ENCODE results near the gene GOLPH3.
"Not testable (repeated sequence)": the region's sequence is repeated elsewhere in the genome, so short reads cannot be mapped to it uniquely, and the experiment has no call there.

GOLPH3 gene

GRCh38 chr5:32132757-32133156 is 41.4 kb downstream of the GOLPH3 start:
- no peak for DNase-seq

- no peak for DNase-seq
These were observed 42.5 kb downstream of the GOLPH3 start for GRCh38 chr5:32131604-32132003.

GRCh38 chr5:32130865-32131264 is 43.3 kb downstream of the GOLPH3 start:
- DNase-seq, result no peak

DNA sequence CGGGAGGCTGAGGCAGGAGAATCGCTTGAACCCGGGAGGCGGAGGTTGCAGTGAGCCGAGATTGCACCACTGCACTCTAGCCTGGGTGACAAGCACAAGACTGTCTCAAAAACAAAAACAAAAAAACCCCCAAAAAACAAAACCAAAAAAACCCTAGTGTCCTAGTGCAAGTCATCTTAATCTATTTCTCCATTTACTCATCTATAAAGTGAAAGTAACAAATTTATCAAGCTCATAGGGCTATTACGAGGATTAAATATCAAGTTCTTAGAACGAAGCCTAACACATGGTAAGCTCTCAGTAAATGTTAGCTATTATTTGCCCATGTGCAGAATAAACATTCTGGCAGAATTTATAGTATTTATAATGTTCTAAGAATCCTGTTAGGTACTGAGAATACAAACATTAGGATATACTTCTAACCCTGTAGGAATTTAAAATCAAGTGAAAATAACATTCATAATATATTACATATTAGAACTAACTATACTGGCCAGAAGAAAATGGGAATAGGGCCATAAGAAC is 45.0 kb downstream of the GOLPH3 start:
- peak in 1 of 5 experiments; percentile 9 for DNase-seq

DNA sequence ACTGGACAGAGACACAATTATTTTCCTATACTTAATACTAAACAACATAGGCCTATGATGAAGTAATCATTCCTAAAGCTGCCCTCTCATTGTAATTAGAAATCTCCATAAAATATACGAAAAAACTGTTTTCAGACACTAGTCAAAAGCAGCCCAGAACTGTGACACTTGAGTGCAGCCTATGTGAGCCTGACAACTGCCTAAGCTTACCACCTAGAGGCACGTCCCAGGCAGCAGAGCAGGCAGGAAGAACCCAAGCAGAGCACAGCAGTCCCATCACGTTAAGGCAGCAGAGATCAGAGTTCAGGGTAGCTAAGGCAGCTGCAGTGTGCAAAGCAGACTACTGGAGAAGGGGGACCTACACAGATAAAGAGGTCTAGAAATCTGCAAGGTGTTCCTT is 46.4 kb downstream of the GOLPH3 start:
- no peak for DNase-seq

DNA sequence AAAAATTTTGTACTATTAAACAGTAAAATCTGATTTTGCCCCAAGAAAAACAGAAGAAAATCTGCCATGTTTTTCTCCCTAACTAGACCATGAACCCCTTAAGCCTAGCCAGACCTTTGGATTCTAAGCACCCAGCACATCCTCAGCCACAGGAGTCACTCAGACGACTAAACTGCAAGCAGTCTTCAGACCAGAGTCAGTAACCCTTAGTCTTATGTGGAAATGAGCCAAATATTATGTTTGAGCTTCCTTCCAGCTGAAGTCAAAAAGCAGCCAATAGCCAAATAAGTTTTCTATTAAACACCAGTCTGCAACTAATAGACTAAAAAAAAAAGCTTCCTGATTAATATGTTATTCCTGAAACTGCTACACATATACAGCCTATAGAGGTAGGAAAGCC is 47.4 kb downstream of the GOLPH3 start:
- no peak for DNase-seq

DNA sequence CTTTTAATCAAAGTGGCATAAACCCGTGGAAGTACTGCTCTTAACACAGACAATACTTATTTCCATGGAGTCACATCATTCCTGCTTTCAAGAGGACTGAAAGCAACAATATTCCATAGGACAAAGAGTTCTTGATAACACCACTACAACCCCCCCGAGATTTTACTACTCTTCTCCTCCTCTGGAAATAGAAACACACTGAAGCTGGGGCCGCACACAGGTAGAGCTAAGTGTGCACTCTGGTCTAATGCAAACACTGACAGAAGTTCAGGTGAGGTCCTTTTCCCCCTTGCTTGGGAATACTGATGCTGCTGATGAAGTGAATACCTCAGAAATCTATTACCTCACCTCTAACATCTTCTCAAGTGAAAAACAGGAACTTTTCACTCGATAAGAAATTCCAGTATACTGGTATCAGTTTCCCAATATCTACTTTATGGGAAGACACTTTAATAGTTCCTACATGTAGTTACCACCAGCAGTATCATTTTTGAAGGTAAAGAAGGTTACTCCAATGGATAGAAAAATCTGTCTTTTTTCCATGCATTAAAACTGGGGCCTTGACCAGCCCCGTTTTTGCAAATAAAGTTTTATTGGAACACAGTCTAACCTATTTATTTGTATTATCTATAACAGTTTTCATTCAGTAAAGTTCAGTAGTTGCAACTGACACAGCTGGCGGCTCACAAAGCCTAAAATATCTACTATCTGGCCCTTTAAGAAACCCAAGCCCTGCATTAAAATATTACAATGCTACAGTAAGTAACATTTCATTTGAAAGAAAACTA is 50.0 kb downstream of the GOLPH3 start:
- DNase-seq, result no peak

GRCh38 chr5:32123058-32123805 is 50.9 kb downstream of the GOLPH3 start:
- no peak for DNase-seq

GRCh38 chr5:32118922-32119321 is 55.2 kb downstream of the GOLPH3 start:
- DNase-seq, result not testable (repeated sequence)

DNA sequence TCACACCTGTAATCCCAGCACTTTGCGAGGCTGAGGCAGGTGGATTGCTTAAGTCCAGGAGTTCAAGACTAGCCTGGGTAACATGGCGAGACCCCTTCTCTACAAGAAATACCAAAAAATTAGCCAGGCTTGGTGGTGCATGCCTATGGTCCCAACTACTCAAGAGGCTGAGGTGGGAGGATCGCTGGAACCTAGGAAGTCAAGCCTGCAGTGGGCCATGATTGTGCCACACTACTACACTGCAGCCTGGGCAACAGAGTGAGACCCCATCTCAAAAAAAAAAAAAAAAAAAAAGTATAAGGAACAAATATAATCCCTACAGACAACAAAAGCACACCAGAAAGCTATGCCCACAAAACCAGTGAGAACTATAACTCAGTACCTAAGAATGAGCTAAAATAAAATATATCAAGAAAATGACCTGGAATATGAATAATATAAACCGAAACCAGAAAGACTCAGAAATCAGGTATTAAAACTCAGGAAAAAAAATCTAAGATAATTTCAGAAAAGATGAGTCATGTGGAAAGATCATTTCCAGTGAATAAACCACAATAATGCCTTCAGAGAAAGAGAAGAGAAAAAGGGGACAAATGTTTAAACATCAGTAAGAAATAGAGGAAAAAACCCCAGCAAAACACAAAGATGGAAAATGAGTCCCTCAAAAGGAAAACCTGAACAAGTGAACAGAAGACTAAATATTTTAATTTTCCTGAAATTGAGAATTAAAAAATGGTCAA is 57.4 kb downstream of the GOLPH3 start:
- no peak for DNase-seq

- DNase-seq, result no peak
These were observed 58.1 kb downstream of the GOLPH3 start for GRCh38 chr5:32115985-32116384.

GRCh38 chr5:32110111-32110696 is 63.9 kb downstream of the GOLPH3 start:
- no peak for DNase-seq

DNA sequence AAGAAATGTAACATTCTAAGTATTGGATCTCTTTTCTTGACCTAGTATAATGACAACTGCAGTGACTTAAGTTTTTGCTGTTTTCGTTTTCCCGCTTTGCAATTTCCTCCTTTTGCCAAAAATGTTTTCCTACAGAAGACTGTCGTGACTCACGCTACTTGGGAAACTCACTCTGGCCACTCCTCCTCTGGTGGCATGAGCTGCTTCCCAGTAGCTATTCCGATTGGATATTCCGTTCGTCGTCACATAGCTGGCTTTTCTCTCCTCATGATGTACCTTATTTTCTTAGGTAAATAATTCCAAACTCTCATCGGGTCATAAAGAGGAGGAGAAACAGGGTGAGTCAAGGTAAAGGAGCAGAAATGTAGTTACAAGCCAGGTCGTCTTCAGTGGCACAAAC is 64.9 kb downstream of the GOLPH3 start:
- DNase-seq, result no peak

GRCh38 chr5:32108167-32108566 is 66.0 kb downstream of the GOLPH3 start:
- DNase-seq, result no peak

DNA sequence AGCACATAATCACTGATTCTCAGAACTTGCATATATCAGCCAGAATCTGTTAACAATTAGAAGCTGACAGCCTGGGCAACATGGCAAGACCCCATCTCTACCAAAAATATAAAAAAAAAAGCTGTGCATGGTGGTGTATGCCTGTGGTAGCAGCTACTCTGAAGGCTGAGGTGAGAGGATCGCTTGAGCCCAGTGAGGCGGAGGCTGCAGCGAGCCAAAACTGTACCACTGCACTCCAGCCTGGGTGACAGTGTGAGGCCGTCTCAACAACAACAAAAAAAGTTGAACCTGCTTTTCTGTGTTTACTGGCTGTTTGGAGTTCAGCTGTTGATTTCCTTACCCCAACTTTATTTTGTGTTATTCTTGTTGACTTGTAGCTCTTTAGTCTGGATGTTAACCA is 66.8 kb downstream of the GOLPH3 start:
- DNase-seq, result no peak

DNA sequence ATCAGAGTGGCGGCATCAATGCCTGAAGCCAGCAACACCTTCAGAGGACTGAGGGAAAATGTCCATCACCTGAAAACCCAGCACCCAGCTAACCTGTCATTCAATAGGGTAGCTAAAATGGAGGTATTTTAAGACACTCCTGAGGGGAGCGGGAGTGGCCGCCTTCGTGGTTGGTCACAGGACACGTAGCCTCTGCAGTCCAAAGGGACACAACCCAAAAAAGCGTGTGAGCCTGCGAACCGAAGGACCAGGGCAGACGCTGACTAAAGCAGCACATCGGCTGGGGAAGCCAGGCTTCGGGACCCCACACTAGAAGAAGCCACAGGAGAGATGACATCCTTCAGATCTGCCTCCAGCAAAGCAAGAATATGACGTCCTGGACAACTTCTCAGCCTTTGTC is 70.6 kb downstream of the GOLPH3 start:
- no peak for DNase-seq

- no peak for DNase-seq
These were observed 71.7 kb downstream of the GOLPH3 start for GRCh38 chr5:32102254-32102986.

DNA sequence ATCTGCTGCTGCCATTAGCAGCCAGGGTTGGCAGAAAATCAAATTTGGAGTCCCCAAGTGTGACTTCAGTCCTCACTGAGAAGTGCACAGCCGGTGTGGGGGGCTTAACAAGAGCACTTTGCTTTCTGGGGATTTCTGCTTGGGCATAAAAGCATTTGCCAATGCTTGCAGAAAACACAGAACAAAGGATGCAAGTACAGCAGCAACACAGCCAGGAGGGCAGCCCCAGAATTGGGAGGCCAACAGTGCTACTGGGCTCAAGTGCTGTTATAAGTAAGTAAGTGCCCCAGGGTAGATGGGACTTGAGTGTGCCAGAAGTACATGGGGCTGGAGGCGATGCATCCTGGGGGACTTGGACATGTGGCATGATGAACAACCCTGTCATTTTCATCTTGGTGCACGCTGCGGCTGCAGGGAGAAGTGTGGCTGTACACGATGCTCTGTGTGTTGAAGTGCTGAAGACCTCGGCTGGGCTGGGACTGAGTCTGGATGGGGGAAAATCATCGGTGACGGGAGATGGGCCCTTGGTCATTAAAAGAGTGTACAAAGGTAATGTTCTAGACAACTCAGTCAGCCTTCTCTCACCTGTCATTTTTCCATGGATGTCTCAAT is 73.3 kb downstream of the GOLPH3 start:
- DNase-seq, result no peak

DNA sequence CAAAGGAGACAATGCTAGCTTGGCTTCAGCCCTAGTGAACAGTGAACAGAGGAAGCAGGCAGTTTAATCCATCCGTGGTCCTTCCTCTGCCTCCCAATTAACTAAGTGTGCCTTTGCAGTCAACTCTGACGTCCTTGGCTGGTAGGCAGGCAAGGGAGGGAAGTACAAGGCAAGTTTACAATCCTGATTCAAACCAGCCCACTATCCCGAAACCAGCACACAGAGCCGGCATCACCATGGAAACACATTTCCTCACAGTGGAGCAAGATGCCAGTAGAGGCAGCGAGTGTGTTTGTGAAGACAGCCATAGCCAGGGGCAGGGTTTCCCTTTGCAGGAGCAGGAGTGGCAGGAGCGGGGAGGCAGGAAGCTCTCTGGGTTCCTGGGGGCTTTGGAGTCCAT is 73.9 kb downstream of the GOLPH3 start:
- DNase-seq, result no peak

- DNase-seq, result no peak
These were observed 74.6 kb downstream of the GOLPH3 start for GRCh38 chr5:32099486-32100035.

DNA sequence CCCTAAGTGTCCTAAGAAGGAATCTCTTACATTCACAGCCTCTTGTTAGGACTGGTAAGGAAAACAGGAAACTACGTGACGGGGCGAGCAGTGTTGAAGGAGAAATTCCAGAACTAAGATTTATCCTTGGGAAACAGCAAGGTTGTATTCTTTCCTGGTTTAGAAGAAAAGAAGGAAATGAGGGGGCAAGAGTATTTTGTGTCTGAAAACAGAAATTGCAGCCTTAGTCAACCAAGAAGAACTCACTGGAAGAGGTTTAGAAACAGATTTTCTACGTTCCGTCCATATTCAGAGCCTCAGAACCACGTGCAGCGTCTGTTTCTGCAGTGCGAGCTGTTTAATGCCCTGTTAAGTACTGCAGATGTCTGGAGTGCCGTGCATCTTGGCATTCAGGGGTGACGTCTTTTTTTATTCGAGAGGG is 75.2 kb downstream of the GOLPH3 start:
- no peak for DNase-seq
